Measurements from ENCODE around the gene SMC1B.

GRCh38 chr22:45413368-45414211, at the start of gene SMC1B, which contains the start of gene RIBC2:
- no peak for TF ChIP-seq CTCF (IDR thresholded peaks at IDR 0.05; ENCODE audit: low read length)
- TF ChIP-seq EZH2 (IDR thresholded peaks at IDR 0.05; ENCODE audit: borderline replicate concordance, low read length): no peak
